OCI-LY3 (cell line): ENCODE data around the gene CARTPT.

Experiments
- CTCF ChIP-seq: fragments of 200-600, 300-600 bp; sonication (generic); IDR thresholded peaks from 2 replicates; pipeline ENCODE4 v1.5.1; 2014; ENCODE audit warnings: antibody characterized with exemption, low read length, low read depth
- EZH2phosphoT487 ChIP-seq: fragments of 200-600 bp; shearing (Covaris generic); IDR thresholded peaks from 2 replicates; pipeline ENCODE4 v1.6.1; 2018; ENCODE audit warnings: antibody characterized with exemption, mixed run types, low read depth

DNA sequence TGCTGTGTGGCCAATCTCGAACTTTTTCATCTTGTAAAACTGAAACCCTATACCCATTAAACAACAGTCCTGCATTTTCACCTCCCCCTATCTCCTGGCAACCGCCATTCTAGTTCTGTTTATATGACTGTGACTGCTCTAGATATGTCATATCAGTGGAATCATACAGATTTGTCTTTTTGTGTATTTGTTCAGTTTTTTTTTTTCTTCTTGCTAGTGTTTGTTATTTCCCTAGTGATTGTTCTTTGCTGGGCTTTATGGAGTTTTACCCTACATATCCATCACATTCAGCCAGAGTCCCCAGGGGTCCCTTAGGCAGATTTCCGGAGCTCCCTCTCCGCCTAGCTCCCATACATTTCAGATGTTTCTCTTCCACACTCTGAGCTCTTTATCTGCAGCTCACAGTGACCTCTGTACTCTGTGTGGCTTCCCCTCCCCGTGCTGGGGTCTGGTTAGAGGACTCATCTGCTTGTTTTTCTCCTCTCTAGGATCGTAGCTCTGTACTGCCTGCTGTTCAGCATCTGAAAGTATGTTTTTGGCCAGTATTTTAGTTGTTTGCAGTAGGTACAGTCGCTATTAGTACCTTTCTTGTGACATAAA lies 25.1 kb upstream of the CARTPT start:
- TF ChIP-seq CTCF, result no peak
- no peak for TF ChIP-seq EZH2phosphoT487
